GM18861 (cell line): ENCODE data around the gene ANKRD23.

Experiments
- ATAC-seq: cut with Tn5 transposase; IDR thresholded peaks from one replicate; pipeline ENCODE4 v1.9.1; 2021; ENCODE audit not compliant: unreplicated experiment

ANKRD23 gene

DNA sequence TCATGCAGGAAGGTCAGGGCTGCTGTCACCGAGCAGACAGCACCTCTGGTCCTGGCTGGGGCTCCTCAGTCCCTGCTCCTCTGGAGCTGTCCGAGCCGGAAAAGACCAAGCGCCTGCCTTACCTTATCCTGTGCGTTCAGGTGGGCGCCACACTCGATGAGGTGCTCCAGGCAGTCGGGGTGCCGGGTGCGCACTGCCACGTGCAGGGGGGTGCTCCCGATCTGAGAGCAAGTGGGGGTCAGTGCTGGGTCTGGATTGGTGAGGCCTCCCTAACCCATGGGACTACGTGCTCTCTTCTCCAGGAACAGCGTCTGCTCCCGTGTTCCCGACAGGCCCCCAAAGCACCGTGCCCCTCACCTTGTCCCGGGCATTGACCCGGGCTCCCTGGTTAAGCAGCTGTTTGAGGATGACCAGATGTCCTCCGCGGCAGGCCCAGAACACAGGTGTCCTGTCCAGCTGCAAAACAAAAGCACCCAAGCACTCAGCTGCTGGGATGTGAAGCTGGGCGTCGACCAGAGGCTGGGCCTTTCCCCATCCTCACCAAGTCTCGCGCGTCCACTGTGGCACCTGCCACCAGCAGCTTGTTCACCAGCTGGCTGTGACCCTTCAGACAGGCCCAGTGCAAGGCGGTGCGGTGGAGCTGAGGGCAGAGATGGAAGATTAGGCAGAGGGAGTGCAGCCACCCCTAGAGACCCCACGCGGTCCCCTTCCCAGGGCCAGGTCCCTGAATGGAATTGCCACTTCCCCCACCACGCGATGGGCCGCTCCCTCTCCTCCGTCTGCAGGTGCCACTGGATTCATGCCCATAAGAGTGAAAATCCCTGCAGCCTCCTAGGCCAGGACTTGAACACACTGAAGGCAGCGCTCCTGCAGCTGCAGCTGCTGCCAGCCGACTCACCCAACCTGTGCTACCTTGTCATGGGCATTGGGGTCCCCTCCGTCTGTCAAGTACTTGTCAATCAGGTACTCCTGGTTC is 3.7 kb downstream of the ANKRD23 start:
- no peak for ATAC-seq

DNA sequence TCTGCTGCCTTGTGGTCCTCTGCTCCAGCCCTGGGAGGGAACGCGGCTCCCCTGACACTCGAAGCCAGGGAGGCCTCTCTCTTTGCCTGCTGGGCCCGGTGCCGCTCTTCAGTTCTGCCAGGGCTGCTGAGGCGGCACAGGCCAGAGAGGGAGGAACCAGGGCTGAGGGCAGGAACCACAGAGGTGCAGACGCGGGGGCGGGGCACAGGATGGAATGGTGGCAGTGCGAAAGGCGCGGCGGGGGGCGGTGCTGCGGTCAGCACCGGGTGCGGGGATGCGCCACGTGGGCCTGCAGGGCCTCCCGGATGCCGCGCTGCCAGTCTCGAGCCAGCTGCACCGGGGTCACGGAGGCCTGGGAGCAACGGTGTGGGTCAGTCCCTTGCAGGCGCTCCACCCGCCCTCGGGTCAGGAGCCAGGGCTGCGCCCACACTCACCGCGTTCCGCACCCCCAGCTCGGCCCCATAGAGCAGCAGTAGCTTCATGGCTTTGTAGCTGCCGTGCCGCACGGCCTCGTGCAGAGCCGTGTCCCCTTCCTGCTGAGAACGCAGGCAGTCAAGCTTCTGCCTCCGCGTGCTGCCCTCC is 4.4 kb downstream of the ANKRD23 start:
- ATAC-seq = no peak

DNA sequence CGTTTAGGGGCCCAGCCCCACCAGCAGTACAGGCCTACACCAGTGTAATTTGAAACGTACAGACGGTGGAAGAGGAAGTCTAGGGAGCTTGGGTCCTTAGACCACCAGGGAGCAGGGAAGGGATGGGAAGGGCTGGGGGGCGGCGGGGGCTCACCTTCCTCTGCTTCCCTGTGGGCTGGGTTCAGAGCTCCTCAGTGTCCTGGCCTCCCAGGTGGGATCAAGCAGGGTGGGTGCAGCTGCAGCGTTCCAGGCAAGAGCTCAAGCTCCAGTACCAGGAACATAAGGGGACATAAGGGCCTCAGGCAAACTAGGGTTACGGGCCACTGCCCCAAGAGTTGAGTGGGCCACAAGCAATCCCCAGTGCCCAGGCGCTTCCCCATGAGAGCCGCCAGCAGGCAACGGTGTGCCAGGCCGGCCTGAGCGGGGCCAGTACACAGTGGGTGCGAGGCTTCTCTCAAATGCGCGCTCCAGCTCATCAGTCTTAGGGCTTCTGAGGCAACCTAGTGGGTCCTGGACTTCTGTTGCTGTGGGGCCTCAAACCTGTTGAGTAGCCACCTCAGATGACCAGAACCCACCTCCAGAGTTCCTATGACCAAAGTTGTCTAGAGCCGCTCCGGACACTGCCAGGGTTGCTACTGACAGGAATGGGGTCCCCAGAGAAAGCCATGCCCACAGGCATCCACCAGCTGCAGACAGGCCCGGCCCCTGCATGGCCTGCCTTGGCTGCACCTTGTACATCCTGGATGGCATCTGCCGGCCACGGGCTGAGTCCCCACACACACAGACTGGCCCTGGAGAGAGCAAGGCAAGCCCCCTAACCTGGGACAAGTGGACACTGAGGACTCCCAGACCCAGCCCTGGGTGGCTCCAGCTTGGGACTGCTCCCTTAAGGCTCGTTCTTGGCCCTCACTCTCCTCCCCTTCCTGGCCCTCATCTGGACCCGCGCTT is 5.2 kb downstream of the ANKRD23 start:
- no peak for ATAC-seq

DNA sequence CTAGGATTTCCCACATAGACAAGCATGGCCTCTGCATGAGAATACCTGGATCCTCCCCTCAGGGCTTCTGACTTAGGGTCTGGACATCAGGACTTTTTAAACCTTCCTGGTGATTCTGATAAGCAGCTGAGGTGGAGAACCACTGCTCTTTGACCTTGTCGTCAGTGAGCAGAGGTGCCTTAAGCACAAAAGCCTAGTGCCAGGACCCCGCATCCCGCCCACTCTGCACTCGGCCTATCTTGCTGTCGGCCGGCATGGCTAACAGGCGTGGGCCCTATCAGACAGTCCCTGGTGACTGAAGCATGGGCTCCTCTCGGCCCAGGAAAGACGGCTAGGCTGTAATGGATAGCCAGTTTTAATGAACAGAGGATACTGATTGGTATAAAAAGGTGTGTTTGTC is 6.2 kb downstream of the ANKRD23 start:
- ATAC-seq = no peak

DNA sequence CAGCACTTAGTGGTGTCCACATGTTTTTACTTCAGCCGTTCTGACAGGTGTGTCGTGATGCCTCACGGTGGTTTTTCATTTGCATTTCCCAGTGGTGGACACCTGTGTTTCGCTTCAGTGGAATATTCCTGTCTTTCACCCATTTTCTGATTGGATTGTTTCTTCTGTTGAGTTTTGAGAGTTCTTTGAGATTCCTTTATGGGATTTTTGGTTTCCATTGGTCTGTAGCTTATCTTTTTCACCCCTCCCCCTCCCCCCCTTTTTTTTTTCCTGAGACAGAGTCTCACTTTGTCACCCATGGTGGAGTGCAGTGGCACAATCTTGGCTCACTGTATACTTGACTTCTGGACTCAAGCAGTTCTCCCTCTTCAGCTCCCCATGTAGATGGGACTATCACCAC is 8.0 kb downstream of the ANKRD23 start:
- no peak for ATAC-seq

DNA sequence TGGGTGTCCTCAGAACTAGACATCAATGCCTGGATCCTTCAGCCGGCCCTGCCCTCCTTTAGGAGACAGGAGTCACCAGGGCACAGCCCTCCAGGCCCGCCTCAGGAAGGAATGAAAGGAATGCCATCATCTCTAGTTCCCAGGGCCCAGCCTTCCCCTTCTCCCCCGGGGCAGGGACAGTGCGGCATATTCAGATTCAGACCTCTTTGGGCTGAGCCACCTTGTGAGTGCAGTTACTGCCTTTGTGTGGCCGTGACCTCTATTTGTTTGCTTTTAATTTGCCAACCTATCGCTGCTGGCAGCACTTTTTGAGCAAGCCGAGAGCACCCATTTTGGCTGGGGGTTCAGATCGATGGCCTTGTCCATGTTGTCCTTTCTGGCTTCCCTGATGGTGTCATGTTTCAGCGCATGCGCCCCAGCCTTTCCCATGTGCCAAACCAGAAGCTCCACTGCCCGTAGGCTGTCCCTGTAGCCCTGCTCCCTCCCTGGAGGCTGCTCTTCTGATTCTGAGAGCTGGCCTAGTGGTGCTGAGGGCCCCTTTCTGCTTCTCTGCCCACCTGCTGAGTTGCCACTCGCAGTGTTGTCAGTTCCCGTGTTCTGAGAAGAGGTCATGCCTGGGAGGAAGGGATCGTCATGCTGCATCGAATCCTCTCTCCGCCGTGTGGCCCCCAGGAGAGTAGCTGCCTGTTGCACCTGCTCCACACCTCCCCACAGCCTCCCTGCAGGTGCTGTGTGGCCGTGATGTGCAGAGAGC is 10.9 kb downstream of the ANKRD23 start:
- ATAC-seq = no peak

DNA sequence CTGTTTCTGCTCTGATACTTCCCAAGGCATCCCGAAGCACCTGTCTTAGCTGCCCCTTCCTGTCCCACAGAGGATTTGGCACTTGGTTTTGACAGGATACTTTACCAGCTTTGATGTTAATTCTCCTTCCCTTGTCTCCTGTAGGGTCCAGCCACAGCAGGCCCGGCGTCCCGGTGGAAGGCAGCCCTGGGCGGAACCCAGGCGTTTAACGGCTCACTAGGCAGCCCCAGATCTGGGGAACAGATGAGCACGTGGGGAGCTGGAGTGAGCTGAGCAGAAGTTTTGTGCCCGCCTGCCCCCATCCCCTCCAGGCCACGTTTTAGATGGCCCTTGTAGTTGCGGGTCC is 11.4 kb downstream of the ANKRD23 start:
- no peak for ATAC-seq

DNA sequence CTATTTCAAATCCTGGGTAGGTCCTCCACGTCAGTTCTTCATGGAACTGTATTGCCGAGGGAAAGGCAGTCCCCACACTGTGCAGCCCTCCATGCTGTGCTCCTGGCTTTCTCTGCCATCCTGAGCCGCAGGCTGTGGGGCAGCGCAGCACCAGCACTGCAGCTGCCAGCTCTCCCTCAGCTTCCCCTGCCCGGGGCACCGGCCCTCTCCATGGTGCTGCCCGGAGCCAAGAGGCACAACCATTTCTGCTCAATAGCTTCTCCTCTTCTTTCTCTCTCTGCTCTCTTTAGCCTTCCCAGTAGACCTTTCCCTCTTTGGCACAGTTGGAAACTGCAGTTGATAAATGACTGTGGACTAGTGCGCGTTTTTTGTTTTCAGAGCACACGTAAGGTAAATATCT is 12.1 kb downstream of the ANKRD23 start:
- ATAC-seq = no peak

DNA sequence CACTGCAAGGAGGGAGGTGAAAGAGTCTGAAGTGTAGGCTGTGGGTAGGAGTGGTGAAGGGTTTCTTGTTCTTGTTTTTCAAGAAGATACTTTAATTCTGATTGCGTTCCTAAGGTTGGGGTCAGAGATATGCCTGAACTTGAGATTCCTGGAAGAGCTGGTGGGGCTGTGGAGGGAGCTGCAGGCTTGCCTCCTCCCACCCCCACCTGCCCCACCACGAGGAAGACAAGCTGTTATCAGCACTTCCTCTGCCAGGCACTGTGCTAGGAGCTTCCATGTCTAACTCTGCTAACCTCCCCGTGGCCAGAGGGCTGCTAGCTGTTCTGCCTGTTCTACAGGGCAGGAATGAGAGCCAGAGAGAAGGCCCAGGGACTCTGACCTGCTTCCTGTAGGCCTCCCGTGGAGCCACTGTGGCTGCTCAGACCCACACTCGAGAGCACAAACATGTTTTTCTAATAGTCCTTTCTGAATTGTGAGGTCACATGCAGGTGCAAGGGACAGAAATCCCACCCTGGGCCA is 13.7 kb downstream of the ANKRD23 start:
- no peak for ATAC-seq

DNA sequence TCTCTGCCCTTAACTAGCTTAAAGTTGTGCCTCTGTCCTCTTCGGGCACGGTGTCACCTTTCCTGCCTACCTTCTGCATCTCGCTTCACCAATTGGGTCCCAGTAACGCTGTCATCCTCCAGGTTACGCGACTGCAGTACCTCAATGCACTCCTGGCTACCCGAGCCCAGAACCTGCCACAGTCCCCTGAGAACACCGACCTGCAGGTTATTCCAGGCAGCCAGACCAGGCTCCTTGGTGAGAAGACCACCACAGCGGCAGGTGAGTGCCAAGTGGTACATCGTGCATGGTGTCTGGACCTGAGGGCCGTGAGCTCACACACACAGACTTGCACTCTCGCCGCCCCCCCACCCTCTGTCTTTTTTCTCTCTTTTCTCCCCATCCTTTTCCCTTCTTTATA is 14.9 kb downstream of the ANKRD23 start:
- ATAC-seq = no peak

DNA sequence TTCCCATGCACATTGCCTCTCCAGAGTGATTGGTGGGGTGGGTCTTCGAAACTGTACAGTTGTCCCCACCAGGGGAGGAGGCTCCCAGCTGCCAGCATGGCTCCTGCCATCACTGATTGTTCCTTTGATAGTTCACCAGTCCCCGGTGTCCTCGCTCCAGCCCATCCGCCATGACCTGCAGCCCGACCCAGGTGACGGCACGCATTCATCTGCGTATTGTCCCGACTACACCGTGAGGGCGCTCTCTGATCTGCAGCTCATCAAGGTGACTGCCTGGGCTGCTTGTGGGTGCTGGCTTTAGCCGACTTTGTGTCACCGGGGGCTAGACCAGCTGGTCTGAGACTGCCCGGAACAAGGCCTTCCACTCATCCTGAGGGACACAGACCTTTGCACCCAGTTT is 15.4 kb downstream of the ANKRD23 start:
- no peak for ATAC-seq

DNA sequence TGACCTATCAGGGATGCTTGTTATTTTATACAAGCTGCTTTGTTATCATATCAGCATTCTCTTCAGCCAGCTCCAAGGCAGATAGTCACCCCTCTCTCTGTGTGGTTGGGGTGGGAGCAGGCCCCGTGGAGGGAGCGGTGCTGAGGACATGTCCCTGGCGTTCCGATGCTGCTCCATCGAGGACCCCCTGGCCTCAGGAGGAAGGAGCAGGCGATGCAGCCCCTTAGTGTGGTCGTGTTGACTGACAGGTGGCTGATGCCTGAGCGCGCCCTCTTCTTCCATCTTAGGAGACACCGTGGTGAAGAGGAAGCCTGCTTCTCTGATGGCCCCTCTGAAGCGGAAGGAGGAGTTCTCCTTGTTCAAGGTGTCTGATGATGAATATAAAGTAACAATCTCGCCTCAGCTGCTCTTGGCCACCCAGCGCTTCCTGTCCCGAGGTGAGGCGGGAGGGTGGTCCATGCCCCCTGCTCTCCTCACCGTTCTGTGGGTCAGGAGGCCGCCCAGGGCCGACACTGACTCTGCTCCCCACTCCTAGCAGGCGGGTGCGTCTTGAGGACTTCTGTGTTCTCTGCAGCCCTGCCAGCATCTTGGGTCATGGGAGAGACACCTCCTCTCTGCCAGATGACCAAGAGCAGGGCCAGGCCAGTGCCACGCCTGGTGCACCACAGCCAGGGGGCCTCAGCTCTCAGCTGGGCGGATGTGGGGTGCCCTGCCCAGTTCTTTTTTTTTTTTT is 17.1 kb downstream of the ANKRD23 start:
- ATAC-seq = no peak

DNA sequence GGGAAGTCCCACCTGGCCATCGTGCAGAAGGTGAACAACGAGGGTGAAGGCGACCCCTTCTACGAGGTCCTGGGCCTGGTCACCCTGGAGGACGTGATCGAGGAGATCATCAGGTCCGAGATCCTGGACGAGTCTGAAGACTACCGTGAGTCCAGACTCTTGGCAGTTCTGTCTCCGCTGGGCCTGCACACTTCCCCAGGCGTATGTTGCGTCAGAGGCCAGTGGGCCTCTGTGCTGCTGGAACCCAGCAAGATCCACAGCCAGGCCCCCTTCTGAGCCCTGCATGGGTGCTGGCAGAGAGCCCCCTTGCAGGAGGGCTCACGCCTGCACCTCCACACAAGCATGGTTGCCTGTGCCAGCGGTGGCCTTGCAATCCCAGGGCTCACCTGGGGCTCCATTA is 18.8 kb downstream of the ANKRD23 start:
- ATAC-seq = no peak

DNA sequence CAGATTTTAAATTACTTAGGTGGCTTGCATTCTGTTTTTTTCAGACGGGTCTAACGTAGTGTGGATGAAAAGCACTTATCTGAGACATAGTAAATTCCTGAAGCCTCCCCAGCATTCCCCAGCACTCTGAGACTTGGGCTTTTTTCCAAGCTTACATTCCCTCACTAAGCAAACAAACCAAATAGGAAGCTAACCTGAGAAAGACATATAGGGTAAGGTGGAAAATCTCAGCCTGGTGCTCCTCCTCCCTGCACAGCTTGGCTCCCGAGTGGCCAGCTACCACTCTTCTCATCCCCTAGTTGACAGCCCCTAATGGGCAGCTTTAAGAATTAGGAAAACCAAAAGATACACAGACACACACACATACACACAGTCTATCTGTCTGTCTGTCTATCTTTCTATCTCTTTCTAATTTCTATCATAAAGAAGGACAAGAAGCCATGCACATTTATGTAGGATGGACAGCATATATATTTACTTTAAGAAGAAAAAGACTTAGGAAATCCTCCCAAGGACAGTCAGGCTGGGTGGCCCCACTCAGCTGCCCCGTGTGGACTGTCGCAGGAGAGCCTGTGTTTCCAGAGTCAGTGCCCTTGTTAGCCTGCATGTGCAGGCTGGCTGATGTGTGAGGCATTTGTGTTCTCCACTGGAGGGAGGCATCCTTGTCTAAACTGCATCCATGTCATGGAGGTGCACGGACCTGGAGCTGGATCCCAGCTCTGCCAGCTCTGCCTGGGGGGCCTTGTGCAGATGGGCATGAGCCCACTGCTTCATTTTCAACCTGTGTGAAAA is 19.5 kb downstream of the ANKRD23 start:
- ATAC-seq = no peak

DNA sequence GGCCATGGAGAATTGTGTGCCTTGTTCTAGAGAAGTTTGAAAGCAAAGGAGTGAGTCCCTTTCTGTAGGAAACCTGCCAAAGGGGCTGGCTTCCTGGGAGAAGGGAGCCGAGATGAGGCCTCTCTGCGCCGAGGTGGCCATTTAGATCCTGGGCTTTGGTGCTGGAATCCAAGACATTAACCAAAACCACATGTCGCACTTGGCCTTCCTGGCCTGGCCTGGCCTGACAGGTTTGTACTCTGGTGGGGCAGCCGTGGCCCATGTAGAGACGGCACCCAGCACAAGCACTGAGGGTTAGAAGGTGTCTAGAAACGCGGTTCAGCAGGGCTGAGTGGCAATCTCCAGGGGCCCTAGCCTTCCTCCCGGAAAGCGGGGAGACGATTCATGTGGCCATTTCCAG is 20.6 kb downstream of the ANKRD23 start:
- no peak for ATAC-seq

DNA sequence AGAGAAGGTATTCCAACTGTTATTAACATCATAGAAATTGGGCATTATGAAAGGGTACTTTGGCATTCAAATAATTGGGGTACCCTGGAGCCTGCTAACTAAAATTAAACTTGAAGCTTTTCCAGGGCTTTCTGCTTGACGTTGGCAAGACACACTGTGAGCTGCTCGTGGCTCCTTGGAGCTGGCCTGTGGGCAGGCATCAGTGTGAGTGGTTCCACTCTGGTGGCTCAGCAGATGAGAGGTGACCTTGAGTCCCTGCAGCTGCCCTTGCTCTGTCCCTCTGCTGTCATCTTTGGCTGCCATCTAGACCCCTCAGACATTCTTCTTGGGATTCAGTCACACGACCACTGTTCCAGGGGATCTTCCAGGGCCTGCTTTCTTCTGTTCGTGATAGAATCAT is 21.0 kb downstream of the ANKRD23 start:
- ATAC-seq = no peak

DNA sequence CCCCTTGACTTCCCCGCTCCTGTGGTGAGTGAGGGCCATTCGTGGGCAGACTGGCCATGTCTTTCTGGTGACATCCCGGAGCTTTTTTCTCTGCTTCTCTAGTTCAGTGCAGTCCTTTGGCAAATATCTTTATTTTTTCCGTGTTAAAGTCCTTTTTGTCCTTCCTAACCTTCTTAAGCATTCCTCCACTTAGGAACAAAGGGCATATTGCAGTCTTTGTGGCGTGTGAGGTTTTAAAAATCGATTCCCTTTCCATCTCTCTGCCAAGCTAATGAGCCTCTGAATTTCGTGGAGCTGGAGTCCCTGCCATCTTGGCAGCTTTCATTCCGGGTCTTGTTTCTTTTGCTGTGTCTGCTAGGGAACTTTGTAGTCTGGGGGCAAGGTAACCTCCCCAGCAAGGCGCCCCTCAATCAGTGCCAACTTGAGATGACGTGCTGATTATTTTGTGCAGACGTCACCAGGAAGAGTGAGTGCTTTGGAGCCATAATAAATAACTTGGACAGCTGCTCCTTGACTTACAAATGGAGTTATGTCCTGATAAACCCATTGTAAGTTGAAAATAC is 22.6 kb downstream of the ANKRD23 start:
- no peak for ATAC-seq

DNA sequence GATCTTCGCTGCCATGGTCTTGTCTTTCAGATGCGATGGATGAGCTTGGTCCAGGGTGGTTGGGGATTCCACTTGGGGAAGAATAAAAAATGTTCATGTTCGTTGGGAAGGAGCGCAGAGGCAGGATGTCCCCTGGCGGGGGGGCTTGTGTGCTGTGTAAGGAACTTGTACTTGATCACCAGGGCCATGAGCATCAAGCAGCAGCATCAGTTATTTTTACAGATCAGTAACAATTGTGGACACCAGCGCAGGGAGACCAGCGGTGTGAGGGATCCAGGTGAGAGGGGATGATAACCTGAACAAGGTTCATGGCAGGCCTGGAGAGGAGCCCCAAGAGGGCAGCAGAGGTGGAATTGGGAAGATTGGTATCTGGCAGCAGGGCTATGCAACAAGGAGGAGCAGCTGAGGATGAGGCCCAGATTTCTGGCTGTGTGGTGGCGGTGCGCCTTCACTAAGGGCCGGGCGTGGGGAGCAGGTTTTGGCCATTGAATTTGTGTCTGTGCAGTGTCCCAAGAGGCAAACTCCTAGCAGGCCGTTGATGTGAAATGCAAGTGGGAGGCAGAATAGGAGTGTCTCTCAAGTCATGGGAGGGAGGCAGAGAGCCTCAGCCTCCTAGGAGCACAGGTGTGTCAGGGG is 23.8 kb downstream of the ANKRD23 start:
- ATAC-seq = no peak
